Activated CD8-positive, alpha-beta memory T cell treated with anti-CD3 and anti-CD28 coated beads, Interleukin-2, amount 50 U/mL, for 24 hours (primary cell): Measurements from ENCODE around the gene SNAP47.
A peak's percentile ranks its signal among the peaks of the same experiment; 100 is the strongest.
"Not testable (repeated sequence)": the region's sequence is repeated elsewhere in the genome, so short reads cannot be mapped to it uniquely, and the experiment has no call there.

Experiments
- DNase-seq: peaks from one replicate; pipeline ENCODE4 v3.0.0-alpha.2; 2020; ENCODE audit errors: extremely low read depth

SNAP47 gene, protein sequence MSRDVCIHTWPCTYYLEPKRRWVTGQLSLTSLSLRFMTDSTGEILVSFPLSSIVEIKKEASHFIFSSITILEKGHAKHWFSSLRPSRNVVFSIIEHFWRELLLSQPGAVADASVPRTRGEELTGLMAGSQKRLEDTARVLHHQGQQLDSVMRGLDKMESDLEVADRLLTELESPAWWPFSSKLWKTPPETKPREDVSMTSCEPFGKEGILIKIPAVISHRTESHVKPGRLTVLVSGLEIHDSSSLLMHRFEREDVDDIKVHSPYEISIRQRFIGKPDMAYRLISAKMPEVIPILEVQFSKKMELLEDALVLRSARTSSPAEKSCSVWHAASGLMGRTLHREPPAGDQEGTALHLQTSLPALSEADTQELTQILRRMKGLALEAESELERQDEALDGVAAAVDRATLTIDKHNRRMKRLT

DNA sequence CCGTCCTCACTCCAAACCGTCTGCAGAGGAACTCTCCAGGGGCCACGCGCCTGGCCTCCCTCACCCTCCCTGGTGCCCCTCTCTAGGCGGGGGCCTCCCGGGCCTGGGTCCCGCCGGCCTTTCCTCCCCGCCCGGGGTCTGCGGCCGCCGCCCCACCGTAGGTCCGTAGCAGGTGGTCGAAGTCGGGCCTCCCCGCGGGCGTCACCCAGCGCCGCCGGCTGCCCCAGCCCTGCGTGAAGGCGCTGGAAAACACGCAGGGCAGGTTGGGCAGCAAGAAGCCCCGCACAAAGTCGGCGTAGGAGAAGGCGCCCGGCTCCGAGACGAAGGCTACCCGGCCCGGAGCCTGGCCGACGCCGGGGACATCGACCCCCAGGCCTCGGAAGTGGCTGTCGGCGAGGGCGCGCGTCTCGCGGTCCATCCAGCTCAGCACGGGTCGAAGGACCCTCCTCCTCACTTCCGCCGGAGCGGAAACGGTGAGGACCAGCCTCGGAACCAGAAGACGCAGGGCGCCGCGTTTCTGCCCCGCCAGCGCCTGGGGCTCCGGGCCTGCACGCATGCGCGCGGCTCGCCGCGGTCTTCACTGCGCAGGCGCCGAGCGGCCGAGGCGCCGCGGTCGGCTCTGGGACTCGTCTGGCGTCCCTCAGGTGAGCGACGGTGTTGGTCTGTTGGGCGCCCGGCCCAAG is at the start of gene SNAP47, which contains the start of gene JMJD4:
TSS of gene SNAP47 (plus strand) at position 580 of the 683 bp plus-strand sequence. CDS start 12,302 bp downstream, outside the sequence.
TSS of gene JMJD4 (minus strand) at position 447 of the 683 bp plus-strand sequence. CDS start at position 418, 29 bp downstream.
- DNase-seq, result peak; percentile 81

DNA sequence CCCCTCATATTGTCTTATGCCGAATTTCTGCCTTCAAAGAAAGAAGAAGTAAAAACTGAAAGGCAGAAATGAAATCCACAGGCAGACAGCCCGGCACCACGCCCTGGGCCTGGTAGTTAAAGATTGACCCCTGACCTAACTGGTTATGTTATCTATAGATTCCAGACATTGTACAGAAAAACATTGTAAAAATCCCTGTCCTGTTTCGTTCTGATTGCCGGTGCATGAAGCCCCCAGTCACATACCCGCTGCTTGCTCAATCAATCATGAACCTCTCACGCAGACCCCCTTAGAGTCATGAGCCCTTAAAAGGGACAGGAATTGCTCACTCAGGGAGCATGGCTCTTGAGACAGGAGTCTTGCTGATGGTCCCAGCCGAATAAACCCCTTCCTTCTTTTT is 49.4 kb upstream of the SNAP47 start:
- no peak for DNase-seq

DNA sequence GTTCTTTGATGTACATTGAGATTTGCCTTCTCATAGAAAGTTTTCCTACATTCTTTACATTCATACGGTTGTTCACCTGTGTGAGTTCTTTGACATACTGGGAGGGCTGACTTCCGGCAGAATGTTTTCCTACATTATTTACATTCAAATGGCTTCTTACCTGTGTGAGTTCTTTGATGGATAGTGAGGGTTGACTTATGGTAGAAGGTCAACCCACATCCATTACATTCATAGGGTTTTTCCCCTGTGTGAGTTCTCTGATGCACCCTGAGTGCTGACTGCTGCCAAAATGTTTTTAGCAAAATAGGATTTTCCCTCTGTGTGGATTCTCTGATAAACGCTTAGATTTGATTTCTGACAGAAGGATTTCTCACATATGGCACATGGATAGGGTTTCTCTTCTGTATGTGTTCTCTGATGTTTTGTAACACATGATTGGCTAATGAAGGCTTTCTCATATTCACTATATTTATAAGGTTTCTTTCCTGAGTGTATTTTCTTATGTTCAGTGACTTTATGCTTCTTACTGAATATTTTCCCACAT is 37.8 kb upstream of the SNAP47 start:
- no peak for DNase-seq

DNA sequence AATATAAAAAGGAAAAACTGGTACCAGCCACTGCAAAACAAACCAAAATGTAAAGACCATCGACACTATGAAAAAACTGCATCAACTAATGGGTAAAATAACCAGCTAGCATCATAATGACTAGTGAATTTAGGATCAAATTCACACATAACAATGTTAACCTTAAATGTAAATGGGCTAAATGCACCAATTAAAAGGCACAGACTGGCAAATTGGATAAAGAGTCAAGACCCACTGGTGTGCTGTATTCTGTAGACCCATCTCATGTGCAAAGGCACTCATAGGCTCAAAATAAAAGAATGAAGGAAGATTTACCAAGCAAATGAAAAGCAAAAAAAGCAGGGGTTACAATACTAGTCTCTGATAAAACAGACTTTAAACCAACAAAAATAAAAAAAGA is 33.6 kb upstream of the SNAP47 start:
- DNase-seq, result not testable (repeated sequence)

DNA sequence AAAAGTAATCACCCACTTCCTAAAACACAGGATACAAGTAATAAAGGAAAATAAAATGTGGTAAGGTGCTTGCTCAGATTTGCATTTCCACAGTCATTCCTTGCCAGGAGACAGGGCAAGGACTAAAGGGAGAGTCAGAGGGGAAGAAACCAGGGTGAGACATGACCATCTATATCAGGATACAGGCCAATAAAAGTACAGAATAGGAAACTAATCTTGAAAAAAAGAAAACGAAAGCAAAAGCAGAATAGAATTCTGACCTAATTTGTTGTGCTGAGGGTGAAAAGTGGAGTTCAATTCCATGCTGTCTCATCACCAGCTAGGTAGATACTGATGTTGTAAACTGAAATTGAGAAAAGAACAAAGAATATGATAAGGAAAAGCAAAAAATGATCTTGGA is 27.4 kb upstream of the SNAP47 start:
- DNase-seq, result no peak

DNA sequence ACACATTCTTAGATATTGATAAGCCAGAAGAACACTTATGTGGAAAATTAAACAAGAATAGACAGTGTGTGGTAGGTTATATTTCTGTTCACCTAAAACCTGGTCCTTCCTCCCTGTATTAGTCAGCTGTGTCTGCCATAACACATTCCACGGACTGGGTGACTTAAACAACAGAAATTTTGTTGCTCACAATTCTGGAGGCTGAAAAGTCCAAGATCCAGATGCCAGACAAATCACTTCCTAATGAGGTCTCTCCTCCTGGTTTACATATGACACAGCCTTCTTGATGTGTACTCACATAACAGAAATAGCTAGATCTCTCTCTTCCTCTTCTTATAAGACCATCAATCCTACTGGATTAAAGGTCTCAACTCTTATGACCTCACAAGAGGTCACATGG is 25.8 kb upstream of the SNAP47 start:
- DNase-seq, result no peak

DNA sequence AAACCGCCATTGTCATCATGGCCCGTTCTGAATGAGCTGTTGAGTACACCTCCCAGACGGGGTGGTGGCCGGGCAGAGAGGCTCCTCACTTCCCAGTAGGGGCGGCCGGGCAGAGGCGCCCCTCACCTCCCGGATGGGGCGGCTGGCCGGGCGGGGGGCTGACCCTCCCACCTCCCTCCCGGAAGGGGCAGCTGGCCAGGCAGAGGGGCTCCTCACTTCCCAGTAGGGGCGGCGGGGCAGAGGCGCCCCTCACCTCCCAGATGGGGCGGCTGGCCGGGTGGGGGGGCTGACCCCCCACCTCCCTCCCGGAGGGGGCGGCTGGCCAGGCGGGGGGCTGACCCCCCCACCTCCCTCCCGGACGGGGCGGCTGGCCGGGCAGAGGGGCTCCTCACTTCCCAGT is 24.8 kb upstream of the SNAP47 start:
- DNase-seq, result not testable (repeated sequence)

DNA sequence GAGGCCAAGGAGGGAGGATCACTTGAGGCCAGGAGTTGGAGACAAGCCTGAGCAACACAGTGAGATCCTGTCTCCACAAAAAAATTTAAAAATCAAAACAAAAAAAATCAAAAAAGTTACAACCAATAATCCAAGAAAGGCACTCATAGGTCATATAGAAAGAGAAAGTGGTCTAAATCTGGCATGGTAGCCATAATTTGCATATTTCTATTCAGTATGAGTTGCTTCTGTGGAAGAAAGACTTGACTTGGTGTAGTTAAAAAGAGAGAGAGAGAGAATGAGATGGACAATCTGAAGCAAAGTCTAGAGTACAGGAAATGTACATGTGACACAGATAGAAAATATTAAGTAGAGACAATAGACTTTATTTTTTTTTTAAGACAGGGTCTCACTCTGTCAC is 22.6 kb upstream of the SNAP47 start:
- DNase-seq, result no peak

DNA sequence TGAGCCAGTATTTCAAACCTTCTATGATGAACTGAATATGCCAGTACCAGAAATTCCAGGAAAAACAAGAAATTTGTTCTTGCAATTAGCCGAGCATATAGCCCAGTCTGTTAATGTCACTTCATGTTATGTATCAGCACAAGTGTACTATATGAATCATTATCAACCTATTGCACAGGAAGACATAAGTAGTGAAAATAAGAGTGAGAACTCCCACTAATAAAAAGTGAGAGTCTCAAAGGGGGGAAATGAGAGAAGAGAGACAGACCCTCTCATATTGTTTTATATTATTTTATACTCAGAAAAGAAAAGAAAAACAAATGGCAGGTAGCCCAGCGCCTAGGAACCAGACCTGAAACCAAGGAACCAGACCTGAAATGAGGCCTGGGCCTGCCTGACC is 16.3 kb upstream of the SNAP47 start:
- no peak for DNase-seq

DNA sequence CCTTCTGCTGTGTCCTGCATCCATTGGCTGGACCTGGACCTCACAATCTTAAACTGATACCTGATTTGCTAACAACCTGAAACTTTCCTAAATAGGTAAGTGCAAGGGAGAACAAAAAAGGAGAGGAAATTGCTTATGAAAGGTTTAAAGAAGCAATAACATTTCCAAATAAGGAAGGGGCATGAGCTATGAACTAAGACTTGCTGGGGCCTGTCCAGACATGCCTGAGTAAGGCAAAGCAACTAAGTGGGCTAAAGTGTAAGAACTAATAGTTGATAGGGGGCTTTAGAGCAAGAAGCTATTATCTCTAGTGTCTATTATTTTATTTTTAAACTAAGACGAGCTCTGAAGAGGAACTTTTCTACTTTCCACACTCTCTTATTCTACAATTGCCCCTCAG is 11.8 kb upstream of the SNAP47 start:
- DNase-seq, result no peak

DNA sequence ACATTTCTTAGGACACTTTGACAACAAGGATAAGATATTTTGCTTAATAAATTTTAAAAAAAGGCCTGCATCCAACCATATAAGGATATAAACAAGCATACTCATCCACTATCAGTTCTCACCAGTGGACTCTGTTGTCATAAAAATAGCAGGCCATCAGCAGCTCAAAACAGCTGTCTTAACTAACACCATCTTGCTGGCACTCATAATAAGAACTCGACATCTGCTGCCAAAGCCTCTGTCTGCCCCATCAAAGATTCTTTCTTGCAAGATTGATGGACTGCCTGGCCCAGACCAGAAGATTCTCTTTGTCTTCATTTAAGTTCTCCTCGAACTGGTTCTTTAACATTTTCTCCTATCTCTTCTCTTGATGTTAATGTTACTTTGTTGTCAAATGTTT is 10.2 kb upstream of the SNAP47 start:
- DNase-seq, result no peak

DNA sequence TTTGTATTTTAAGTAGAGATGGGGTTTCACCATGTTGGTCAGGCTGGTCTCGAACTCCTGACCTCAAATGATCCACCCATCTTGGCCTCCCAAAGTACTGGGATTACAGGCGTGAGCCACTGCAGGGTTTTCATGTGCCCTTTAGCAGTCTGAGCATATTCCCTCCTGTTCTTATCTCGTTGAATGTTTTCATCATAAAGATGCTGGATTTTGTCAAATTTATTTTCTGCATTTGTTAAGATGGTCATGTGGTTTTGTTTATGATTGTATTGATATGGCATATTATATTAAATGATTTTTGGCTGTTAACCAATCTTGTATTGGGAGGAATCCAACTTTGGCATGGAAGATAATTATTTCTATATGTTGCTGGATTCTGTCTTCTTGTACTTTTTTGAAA is 8.9 kb upstream of the SNAP47 start:
- no peak for DNase-seq

DNA sequence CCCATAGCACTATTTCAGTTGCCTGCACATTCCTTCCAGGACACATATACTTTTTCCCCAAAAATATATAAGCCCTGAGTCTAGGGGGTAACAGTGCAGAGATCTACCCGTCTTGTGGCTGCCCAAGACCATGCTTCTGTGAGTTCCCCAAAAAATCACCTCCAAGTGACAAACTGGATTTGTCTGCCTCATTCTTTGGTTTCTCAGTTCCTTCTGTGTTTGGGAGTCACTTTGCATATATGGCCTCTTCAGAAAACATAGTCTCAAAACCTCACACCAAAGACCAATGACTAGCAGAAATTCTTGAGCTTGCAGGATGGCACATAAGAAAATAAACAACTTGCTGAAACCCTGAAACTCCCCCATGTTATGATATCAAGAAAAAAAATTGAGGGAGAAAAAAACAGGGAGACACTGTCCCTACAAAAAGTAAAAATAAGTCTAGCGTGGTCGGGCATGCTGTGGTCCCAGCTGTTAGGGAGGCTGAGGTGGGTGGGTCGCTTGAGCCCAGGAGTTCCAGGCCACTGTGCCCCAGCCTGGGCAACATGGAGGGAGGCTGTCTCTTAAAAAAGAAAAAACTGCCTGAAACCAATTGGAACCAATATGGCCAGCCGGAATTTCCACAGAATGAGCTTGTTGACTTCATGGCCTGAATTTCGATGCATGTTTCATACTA is 8.2 kb upstream of the SNAP47 start:
- DNase-seq, result no peak

DNA sequence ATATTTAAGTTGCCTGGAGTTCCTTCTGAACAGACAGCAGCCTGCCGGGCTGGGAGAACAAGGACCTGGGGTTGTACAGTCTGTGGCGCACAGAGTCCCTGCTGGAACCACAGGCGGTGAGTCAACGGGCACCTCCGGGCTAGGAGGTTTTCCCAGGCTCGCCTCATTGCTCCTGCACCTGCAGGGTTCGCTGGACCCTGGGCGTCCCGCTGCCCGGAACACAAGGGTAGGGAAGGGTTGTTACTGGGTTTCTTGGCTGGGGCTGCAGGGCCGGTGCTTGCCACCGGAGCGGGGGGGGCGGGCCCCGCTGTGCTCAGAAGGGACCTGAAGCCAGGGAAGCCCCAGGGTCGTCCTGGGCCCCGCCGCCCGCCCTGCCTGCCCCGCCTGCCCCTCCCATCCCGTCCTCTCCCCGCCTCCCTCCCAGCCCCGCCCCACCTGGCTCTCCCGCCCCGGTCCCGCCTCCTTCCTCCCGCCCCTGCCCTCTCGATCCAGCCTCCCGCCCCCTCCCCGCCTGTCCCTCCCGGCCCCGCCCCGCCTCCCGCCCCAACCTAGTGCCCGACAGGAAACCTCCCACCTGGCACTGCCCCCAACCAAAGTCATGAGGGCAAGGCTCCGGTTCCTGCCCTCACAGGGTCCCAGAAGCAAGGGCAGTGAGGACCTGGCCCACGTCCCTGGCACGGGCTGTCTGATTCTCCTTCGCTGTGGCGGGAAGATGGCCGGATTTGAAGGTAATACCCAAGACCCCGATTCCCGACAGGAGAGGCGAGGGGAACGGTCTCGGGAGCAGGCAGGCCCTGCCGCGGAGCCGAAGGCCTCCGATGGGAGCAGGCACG is 7.0 kb upstream of the SNAP47 start:
- DNase-seq, result no peak

DNA sequence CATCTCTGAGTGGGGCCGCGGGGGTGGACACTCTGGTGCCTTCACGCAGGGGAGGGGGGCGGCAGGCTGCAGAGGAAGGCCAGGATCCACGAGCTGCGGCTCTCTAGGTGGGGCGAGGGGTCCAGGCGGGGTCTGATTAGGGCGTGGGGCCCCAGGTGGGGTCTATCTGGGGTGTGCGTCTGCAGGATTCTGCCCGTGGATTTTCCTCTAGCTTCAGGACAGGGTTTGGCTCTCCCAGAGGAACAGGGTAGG is 6.4 kb upstream of the SNAP47 start:
- no peak for DNase-seq

DNA sequence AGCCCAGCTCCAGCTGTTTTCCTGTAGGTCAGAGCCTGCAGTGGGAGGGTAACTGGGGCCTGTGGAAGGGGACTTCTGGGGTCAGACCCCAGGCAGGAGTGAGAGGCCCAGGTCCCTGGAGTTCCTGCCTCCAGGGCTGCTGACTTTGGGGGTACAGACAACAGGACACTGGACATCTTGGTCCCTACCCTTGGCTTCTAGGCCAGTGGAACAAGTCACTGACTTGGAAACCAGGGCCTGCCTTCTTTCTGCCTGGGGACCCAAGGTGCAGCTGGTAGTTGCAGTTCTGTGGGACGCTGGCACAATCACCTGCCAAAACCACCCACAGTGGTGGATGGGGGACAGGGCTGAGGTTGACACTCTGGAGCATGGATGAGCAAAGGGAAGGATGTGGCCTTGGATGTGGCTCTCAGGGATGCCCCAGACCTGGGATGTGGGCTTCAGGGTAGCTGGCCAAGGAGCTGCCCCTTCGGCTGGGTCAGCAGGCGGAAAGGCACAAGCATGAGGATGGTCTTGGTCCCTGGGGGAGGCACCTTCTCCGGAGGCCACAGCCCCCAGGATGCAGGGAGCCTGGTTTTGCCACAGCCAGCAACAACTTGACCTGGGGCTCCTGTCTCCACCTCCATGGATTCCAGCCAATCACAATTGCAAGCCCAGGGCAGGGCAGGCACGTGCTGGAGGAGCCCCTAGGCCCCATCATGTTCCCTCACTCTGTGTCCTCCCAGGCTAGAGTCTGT is 5.9 kb upstream of the SNAP47 start:
- no peak for DNase-seq

DNA sequence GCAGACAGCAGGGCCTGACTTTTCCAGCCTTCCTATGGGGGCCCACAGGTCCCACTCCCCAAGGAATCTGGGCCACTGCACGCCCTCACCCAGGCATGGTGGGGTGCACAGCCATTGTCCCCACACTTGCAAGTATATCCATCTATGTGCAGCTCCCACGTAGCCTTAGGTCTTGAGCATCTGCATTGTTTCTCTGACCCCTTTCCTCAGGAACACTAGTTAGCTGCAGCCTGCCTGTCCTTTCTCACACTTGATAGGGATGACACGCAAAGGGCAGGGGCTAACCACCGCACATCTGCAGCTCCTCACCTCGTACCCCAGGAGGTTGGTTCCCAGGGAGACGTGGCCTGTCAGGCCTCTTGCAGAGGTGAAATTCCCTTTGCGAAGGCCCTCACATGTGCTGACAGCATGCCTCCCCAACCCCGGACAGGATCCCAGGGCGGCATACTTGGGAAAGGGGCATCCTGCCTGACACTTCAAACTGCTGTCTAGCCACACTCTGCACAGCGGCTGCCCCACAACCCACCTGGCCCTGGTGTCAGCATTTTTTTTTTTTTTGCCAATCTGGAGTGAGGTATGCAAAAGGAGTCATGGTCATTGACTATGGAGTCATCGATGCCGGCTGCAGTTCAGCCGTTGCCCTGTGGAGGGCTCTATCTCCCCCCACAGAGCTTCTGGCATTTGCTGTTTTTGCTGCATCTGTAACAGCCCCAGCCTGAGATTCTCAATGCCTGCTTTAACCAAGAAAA is 5.2 kb upstream of the SNAP47 start:
- DNase-seq, result no peak

DNA sequence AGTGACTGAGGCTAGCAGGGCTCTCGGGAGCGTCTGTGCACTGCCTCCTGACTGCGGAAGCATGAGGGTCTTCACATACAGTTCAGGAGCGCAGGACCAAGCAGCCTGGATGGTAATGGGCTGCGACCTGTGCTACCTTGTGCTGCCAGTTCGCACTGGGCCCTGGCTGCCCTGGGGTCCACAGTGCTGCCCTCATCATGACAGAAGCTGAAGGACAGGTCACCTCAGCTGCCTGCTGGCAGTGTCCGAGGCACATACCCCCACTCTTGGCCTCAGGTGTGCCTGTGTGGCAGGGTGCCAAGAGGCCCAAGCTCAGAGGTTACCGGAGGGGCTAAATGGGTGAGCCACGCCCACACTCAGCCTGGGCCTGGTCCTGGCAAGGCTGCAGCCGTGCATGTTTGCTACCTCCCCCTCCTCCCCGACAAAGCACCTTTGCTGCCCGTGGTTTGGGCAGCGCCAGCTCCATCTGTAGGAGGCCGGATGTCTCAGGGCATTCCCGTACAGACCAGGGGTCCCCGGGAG is 4.5 kb upstream of the SNAP47 start:
- DNase-seq, result no peak

DNA sequence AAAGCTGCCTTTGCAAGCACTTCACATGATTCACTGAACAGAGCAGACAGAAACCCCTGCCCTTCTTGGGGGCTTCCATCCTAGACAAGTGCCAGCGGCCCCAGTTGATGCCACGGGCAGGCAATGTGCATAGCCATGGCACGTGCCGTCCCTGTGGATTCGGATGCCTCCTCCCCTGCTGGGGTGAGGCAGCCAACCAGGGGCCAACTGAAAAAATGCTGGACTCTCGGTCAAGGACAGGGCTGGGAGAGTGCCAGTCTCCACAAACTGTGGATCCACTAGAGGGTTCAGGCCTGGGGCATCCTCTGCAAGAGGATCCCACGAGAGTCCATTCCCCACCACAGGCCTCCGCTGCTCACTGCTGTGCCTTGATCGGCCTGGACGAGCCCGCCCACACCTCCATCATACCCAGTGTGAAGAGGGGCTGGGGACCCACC is 4.0 kb upstream of the SNAP47 start:
- no peak for DNase-seq
